HG03095 (cell line): ENCODE results near the gene DPP4.
"Not testable (repeated sequence)": the region's sequence is repeated elsewhere in the genome, so short reads cannot be mapped to it uniquely, and the experiment has no call there.

ENCODE experiments used
- ATAC-seq: cut with Tn5 transposase; IDR thresholded peaks from one replicate; pipeline ENCODE4 v1.9.1; 2021; ENCODE audit warnings: moderate library complexity; ENCODE audit not compliant: unreplicated experiment

Gene DPP4

DNA sequence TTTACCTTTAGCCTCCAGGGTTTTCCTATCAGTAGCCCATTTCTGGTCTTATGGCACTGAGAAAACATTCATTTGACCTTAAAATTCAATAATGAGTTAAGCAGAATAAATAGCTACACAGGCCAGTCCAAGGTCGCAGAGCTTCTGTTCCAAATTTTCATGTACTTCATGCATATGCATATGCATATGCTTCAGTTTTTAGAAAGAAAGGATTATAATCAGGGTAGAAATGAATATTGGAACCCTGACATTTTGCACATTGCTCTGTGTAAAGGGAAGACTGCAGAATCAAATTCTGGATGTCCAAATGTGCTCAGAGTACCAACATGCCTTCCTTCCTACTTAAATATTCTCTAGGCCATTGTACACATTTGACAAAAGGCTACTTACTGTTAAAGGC is 104.9 kb downstream of the DPP4 start:
- ATAC-seq, result no peak

DNA sequence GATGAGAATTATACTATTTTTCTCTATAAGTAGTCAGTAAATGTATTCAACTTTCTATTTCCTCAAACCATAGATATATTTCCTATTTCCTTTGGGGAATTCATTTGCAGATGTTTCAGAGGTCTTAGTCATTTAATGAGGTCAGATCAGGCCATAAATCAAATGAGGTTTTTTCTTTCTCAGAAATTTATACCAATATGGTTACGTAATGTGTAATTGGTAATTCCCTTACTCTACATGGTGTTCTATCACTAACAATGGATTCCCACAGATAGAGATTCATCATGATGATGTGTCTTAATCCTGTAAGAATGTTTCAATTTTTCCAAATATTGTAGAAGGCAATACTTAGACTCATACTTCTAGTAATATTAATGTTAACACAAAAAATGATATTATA is 108.0 kb downstream of the DPP4 start:
- no peak for ATAC-seq

DNA sequence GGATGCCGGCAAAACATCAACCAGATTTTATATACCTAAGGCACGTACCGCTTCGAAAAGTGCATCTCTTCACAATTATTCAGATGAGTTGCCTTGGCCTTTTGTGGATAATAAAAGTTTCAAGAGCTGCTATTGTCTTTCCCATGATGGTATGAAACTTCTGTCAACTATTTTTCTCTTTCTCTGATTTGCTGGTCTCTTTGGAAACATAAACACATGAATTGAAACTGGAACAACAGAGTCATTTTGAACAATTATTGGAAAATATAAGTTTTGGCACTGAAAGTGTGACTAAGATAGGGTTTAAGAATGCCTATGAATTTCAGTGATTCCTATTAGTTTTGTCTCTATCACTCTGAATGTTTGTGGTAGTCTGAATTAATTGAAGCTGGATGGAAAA is 109.9 kb downstream of the DPP4 start:
- no peak for ATAC-seq

DNA sequence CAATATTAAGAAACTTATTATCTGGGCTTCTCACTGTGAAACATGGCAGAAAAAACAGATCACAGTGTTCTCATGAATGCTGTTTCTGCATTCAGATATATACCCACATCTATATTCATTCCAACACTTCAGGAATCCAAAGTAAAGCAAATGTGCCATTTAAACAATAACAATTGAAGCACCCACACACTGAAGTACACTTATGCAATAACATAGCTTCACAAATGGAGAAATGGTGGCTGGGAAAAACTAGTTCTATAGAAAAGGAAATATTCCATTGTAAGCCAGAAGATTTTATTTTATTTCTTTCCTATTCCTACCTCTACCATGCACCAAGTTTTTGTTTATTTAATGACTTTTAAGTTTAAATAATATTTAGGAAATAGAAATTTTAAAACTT is 111.9 kb downstream of the DPP4 start:
- ATAC-seq, result no peak

DNA sequence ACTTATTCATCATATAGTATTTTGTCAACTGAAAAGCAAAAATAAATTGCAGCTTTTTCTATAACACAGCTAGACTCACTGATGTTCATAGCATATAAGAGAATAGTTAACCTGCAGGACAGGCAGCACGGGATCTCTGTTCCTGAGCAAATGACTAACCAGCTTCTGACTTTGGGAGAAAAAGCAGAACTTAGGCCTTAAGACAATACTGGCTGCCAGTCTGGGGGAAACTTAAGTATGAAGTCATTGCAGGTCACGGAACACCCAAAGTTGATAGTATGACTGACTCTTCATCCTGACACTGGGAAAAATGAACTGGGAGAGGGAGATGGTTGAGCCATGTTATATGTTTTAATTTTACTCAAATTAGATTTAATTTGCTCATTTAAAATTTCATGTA is 113.0 kb downstream of the DPP4 start:
- ATAC-seq, result no peak

DNA sequence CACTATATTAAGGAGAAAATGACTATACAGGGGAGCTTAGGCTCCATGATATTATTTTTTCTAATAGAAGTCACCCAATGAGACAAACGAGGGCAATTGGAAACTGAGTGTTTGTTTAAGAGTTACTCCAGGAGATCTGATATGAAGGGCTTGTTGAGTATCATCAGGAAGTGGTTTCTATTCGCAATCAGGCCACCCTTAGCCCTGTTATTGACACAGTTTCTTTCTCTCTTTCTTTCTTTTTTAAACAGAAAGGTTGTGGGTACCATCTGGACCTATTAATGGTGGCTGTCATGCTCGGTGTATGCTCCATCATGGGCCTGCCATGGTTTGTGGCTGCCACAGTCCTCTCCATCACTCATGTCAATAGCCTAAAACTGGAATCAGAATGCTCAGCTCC is 117.3 kb downstream of the DPP4 start:
- ATAC-seq, result no peak

DNA sequence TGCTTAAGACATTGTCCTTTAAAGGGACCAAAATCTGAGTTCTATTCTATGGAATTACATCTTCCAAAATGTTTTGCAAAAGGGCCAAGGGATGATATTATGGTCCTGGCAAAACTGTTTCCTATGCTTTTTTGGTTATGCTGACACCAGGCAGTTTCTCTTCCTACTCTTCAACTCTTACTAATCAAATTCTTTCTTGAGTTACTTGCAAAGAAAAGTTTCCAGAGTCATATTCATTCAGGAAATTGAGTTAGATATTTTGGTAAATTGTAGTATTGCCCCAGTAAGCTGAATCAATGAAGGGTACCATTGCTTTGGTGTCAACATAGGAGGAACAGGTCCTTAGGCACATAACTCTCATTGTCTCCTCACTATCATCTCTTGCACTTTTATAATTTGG is 118.8 kb downstream of the DPP4 start:
- ATAC-seq, result no peak

DNA sequence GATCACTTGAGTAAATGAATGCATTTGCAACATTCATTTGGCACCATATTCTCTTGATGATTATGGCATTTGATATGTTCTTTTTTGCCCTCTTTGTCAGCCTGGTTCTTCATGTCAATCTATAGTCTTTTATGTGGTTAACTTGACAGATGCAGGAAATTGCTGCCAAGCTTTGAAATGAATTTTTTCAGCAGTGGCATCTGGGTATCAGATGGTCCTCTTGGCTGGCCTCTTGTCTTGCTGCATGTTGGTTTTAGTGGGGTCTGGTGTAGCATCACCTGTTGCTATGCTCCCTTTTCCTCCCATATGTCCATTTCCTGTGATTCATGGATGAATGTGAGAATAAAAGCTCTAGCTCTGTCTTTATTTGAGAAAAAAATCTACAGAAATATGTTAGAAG is 119.9 kb downstream of the DPP4 start:
- ATAC-seq, result no peak

DNA sequence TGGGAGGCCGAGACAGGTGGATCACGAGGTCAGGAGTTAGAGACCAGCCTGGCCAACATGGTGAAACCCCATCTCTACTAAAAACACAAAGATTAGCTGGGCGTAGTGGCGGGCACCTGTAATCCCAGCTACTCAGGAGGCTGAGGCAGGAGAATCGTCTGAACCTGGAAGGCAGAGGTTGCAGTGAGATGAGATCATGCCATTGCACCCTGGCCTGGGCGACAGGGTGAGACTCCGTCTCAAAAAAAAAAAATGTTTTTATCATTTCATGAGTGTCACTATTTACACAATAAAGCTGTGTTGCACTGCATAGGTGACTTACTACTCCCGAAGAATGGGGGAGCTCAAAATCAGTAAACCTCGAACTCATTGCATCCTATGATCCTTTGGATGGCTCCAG is 120.6 kb downstream of the DPP4 start:
- ATAC-seq, result not testable (repeated sequence)

DNA sequence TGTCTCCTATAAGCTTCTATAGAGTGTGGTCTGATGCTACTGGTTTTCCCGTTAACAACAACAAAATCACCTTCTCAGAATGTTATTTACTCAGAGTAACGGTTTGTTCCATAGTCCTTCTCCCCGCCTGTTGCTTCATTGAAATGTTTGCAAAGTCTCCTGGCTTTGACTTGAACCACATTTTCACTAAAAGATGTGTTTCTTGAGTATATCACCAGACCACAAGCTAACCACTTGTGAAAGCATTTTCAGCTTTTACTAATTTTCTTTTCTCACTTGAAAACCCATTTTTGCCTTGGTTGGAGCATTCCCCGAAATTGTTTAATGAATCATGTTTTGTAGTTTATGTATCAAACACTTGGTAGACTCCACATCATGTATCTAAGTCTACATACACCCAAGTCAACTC is 121.2 kb downstream of the DPP4 start:
- no peak for ATAC-seq

DNA sequence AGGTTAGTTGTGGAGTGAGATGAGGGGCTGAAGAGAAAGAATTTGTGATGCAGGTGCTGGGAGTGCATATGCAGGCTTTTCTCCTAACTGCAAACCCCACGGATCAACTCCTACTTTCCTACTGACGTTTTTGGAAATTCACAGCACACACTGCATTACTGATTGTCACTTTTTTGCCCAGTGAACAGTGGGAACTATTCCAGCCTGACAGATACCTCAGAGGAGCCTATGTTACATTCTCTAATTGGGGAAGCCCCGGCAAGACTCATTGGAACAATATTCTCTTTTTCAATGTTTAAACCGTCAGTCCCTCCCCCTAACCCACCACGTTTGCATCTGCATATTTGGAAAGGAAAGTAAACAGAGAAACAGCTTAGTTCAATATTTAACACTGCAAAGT is 126.2 kb downstream of the DPP4 start:
- no peak for ATAC-seq

DNA sequence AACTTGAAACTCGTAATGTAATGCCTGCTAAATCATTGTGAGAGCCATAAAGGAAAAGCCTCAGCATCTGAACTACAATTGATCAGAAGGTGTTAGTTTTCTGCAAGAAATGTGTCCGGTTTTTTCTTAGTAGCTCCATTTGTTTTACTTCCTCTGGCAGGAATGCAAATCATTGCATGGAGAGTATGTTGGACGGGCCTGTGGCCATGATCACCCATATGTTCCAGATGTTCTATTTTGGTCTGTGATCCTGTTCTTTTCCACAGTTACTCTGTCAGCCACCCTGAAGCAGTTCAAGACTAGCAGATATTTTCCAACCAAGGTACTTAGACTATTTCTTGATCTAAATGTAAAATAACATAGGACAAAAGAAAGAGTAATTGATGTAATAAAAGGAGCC is 126.6 kb downstream of the DPP4 start:
- no peak for ATAC-seq

DNA sequence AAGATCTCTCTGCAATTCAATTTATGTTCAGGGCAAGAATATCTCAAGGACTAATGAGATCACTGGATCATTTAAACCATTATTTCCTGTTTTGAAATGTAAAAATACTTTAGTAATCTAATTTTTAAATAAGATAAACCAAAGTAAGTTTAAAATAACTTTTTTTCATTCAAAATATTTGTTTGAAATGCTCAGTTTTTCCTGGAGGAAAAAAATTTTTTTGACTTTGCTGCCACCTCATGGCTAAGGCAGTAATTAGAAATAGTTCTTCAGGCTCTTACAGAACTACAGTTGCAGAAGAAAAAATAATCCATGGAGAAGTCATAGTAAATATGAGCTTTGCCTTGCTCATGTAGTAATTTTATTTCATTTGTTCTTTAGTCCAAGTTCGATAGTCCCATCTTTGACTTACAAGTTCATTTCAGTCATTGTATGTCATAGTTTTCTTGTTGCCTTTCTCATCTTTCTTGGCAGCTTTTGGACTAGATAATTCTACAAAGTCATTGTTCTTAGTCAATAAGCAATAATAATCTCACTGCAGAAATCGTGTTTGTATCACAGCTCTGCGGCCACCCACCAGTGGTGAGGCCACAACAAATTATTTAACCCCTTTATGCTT is 127.4 kb downstream of the DPP4 start:
- ATAC-seq, result no peak

DNA sequence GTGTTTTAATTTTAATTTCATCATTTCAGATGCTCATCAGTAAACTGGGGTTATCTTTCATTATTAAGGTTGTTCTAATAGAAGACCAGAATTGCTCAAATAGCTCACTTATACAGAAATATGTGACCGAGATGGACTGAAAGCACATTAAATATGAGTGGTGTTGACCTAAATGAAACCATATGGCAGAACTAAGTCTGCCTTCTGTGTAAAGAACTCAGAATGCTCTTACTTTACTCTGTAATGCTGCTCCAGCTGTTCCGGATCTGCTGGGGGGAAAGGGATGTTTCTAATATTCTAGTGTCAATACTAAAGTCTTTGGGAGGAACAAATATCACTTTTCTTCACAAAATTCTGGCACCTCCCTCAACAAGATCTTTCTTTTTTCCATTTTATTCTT is 131.0 kb downstream of the DPP4 start:
- no peak for ATAC-seq
